OCI-LY3 (cell line): ENCODE results near the gene SIMC1.

Experiments
- H2AFZ ChIP-seq: fragments of 200-600, 300-600 bp; shearing (Covaris generic); 2 replicates; pipeline ENCODE4 v1.6.0; 2014; ENCODE audit warnings: antibody characterized with exemption, low read depth, low read length
- H3K27ac ChIP-seq: fragments of 200-600, 300-600 bp; sonication (generic); 2 replicates; pipeline ENCODE4 v1.5.1; 2014; ENCODE audit warnings: mild to moderate bottlenecking, low read length, moderate library complexity, mixed read lengths
- H3K27me3 ChIP-seq: fragments of 200-600, 300-600 bp; sonication (generic); 2 replicates; pipeline ENCODE4 v1.6.1; 2014; ENCODE audit warnings: low read depth, low read length, mixed read lengths
- H3K36me3 ChIP-seq: fragments of 200-600, 300-600 bp; sonication (generic); replicated peaks from 2 replicates; pipeline ENCODE3; 2014; ENCODE audit warnings: low read depth, low read length, mixed read lengths
- H3K4me1 ChIP-seq: fragments of 300-600, 200-600 bp; sonication (generic); 2 replicates; pipeline ENCODE4 v1.6.1; 2014; ENCODE audit warnings: low read length, mixed read lengths
- H3K4me2 ChIP-seq: fragments of 200-600, 300-600 bp; sonication (generic); 2 replicates; pipeline ENCODE4 v1.6.1; 2014; ENCODE audit warnings: low read length, mixed read lengths
- H3K4me3 ChIP-seq: fragments of 300-600, 200-600 bp; sonication (generic); 2 replicates; pipeline ENCODE4 v1.5.1; 2014; ENCODE audit warnings: antibody characterized with exemption, mild to moderate bottlenecking, low read length, moderate library complexity
- H3K79me2 ChIP-seq: fragments of 300-600, 200-600 bp; shearing (Covaris generic); 2 replicates; pipeline ENCODE4 v1.6.1; 2014; ENCODE audit warnings: mild to moderate bottlenecking, low read length, mixed read lengths
- H3K9ac ChIP-seq: fragments of 300-600, 200-600 bp; shearing (Covaris generic); 2 replicates; pipeline ENCODE4 v1.6.0; 2014; ENCODE audit warnings: mild to moderate bottlenecking, low read length, moderate library complexity
- H3K9me3 ChIP-seq: fragments of 200-600, 300-600 bp; shearing (Covaris generic); 2 replicates; pipeline ENCODE4 v1.6.1; 2014; ENCODE audit warnings: low read length, mixed read lengths; ENCODE audit not compliant: insufficient read depth
- H4K20me1 ChIP-seq: fragments of 200-600, 300-600 bp; sonication (generic); 2 replicates; pipeline ENCODE4 v1.6.1; 2016; ENCODE audit warnings: low read length, mixed read lengths; ENCODE audit not compliant: insufficient read depth
- CTCF ChIP-seq: fragments of 200-600, 300-600 bp; sonication (generic); IDR thresholded peaks from 2 replicates; pipeline ENCODE4 v1.5.1; 2014; ENCODE audit warnings: antibody characterized with exemption, low read length, low read depth
- EZH2phosphoT487 ChIP-seq: fragments of 200-600 bp; shearing (Covaris generic); IDR thresholded peaks from 2 replicates; pipeline ENCODE4 v1.6.1; 2018; ENCODE audit warnings: antibody characterized with exemption, mixed run types, low read depth

The SIMC1 gene

GRCh38 chr5:176365351-176366231, 127.4 kb downstream of the SIMC1 start, which contains the start of gene ARL10:
Gene ARL10 (plus strand): TSS chr5:176365487. CDS start chr5:176365564, 77 bp downstream.
- Histone ChIP-seq H3K4me2 (peak within 1 kb of the TSS; percentile 75), H3K4me1 (peaks cover 13% of the 10 kb centered on the region), H3K79me2 (peaks cover 10% of the 10 kb centered on the region), H3K4me3 (peak within 1 kb of the TSS; percentile 83), H3K36me3 (no peaks in the 10 kb centered on the region), H3K27ac (no peak within 1 kb of the TSS), H3K27me3 (no peaks in the 10 kb centered on the region), H3K9ac (peak within 1 kb of the TSS; percentile 65), H3K9me3 (no peaks in the 10 kb centered on the region), H2AFZ (peak within 1 kb of the TSS; percentile 59; the same call in 1 of the 2 replicates), H4K20me1 (no peaks in the 10 kb centered on the region)
- TF ChIP-seq EZH2phosphoT487 (no peak), CTCF (no peak)

GRCh38 chr5:176366232-176366894, 128.1 kb downstream of the SIMC1 start:
- Histone ChIP-seq H3K9me3 (no peaks in the 10 kb centered on the region), H3K36me3 (no peaks in the 10 kb centered on the region), H3K27ac (no peak overlapping the region), H2AFZ (no peak overlapping the region), H3K27me3 (no peaks in the 10 kb centered on the region), H4K20me1 (no peaks in the 10 kb centered on the region), H3K4me2 (peak overlapping the region; percentile 75), H3K4me3 (peak overlapping the region; percentile 83), H3K9ac (peak overlapping the region; percentile 65; the same call in 1 of the 2 replicates), H3K4me1 (peaks cover 13% of the 10 kb centered on the region), H3K79me2 (peaks cover 2% of the 10 kb centered on the region)
- TF ChIP-seq CTCF (no peak), EZH2phosphoT487 (no peak)

GRCh38 chr5:176368726-176369125, 130.5 kb downstream of the SIMC1 start:
- Histone ChIP-seq H3K4me1 (peaks cover 11% of the 10 kb centered on the region), H2AFZ (no peak overlapping the region), H3K27me3 (no peaks in the 10 kb centered on the region), H3K9ac (no peak overlapping the region), H3K4me2 (no peak overlapping the region), H3K36me3 (peaks cover 2% of the 10 kb centered on the region), H3K79me2 (no peaks in the 10 kb centered on the region), H4K20me1 (no peaks in the 10 kb centered on the region), H3K9me3 (no peaks in the 10 kb centered on the region), H3K4me3 (no peak overlapping the region), H3K27ac (no peak overlapping the region)
- TF ChIP-seq CTCF (no peak), EZH2phosphoT487 (no peak)
